Retinal pigment epithelial cell (primary cell): Measurements from ENCODE around the gene ZCCHC2.

Experiments
- DNase-seq: peaks from one replicate; pipeline ENCODE4 v3.0.0-alpha.2; 2010; ENCODE audit warnings: low read depth
- H3K4me3 ChIP-seq: 2 replicates; pipeline ENCODE4 v1.5.1; 2011; ENCODE audit warnings: mild to moderate bottlenecking, low read length, control low read depth, moderate library complexity
- TF ChIP-seq, protein P1 (sequence below): conservative IDR thresholded peaks from 2 replicates; pipeline ENCODE4 v1.5.1; 2011; ENCODE audit warnings: low read depth, low read length, control low read depth, inconsistent platforms

The ZCCHC2 gene

GRCh38 chr18:62498616-62499262, 24.1 kb upstream of the ZCCHC2 start:
- no peak for DNase-seq
- TF ChIP-seq, protein P1, sequence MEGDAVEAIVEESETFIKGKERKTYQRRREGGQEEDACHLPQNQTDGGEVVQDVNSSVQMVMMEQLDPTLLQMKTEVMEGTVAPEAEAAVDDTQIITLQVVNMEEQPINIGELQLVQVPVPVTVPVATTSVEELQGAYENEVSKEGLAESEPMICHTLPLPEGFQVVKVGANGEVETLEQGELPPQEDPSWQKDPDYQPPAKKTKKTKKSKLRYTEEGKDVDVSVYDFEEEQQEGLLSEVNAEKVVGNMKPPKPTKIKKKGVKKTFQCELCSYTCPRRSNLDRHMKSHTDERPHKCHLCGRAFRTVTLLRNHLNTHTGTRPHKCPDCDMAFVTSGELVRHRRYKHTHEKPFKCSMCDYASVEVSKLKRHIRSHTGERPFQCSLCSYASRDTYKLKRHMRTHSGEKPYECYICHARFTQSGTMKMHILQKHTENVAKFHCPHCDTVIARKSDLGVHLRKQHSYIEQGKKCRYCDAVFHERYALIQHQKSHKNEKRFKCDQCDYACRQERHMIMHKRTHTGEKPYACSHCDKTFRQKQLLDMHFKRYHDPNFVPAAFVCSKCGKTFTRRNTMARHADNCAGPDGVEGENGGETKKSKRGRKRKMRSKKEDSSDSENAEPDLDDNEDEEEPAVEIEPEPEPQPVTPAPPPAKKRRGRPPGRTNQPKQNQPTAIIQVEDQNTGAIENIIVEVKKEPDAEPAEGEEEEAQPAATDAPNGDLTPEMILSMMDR: no peak
- H3K4me3 ChIP-seq: no peak overlapping the region

DNA sequence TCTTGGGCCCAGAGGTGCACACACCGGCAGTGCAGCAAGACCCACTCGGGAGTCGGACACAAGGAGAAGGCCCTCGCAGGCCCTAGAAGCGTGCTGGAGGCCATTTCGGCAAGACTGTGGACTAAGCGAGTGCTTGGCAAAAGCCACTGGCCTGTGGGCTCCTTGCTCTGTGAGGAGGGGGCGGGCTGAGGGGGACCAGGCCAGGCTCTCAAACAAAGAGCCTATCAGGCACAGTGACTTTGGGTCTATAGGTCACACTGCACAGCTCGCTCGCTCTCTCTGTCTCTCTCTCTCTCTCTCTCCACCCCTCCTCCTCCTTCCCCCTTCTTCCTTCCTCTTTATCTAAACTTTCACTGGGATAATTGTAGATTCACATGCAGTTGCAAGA, 23.6 kb upstream of the ZCCHC2 start:
- no peak overlapping the region for H3K4me3 ChIP-seq

GRCh38 chr18:62500174-62500573, 22.7 kb upstream of the ZCCHC2 start:
- TF ChIP-seq, protein P1: no peak
- no peak overlapping the region for H3K4me3 ChIP-seq

More for the DNA sequence above, 23.6 kb upstream of the ZCCHC2 start:
- no peak for DNase-seq
- TF ChIP-seq, protein P1: no peak

DNA sequence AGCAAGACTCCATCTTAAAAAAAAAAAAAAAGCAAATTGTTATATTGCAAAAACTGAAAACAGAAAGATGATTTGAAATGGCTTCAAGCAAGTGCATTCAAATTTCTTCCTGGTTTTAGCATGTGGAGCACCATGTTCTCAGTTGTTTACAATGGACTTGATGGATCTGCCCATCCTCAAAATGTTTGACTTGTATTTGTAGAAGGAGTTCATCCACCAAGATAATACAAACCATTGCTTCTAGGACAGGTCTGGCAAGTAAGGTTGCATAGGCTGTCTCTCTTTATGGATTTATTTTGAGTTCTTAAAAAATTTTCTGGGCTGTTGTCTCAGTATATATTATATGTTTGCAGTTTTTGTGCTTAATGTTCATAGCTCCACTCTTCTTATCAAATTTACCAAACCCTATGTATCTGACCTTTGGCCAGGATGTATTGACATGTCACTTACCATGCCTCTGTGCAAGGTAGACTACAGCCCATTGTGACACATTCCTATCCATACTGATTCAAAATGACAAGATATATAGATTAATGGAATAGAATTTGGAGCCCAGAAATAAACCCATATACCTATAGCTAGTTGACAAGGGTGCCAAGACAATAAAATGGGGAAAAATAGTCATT, 21.7 kb upstream of the ZCCHC2 start:
- TF ChIP-seq, protein P1: no peak
- no peak for DNase-seq
- no peak overlapping the region for H3K4me3 ChIP-seq

More at GRCh38 chr18:62500174-62500573, 22.7 kb upstream of the ZCCHC2 start:
- DNase-seq: no peak

GRCh38 chr18:62505669-62506494, 16.9 kb upstream of the ZCCHC2 start:
- no peak overlapping the region for H3K4me3 ChIP-seq
- TF ChIP-seq, protein P1: no peak
- no peak for DNase-seq

DNA sequence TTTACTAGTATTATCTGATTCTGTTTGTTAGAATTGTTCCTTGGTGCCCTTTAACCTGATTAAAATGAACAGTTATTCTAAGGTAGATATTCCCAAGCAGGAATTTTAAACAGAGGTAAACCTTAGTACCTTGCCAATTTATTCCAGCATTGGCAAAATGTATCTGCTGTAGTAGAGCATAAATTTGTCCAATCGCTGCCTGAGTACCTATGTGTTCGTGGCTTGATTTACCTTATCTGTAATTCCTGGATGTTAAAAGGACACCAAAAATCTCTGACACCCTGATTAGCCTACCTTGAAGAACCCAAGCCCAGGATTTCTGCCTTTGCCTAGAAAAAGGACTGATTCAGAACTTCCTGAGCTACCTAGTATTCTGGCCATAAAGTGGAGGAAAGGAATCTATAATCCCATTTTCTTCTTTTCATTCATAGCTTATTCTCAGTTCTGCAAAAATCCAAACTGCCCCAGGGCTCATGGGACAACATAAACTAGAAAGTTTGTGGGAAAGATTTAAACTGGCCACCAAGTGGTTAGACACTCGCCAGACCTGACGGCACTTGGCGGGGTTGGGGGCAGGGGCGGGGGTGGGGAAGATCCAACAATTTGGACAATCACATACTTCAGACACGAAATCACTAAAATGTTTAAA, 16.2 kb upstream of the ZCCHC2 start:
- no peak for DNase-seq
- H3K4me3 ChIP-seq: no peak overlapping the region
- TF ChIP-seq, protein P1: no peak
